Measurements from ENCODE around the gene UNC80.

The UNC80 gene

GRCh38 chr2:210038078-210038477 lies 266.4 kb downstream of the UNC80 start:
- DNase-seq: no peak

DNA sequence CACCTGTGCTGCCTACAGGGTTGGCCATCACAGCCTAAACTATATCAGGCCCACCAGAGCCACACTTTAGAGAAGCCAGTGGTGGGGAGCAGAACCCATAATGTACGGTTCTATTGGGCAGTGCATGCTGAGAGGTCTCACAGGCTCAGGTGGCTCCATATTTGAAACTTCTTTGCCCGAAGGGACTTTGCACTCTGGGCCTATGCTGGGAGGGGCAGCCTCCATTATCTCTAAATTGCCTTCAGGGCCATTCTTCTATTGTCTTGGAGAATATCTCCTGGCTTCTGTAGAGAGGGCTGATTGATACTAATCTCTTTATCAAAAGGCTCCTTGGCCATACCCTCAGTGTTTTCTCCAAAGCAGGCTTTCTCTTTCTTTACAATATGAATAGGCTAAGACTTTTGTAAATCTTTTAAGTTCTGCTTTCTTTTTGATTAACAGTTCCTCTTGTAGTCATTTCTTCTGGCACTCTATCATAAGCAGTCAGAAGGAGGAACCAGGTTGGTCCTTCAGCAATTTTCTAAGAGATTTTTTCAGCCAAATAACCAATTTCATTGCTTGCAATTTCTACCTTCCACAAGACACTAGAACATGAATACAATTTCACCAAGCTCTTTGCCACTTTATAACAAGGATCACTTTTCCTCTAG lies 275.3 kb downstream of the UNC80 start:
- DNase-seq: no peak

All from NCI-H1694 treated with DMSO at 0.1 percent for 48 hours (cell line).